HCT116 (cell line): Measurements from ENCODE around the gene CTNNA2.

Source experiments
- EZH2 ChIP-seq: fragments of 200-600 bp; sonication (generic); IDR thresholded peaks from 2 replicates; pipeline ENCODE4 v1.6.1; 2017; ENCODE audit warnings: antibody characterized with exemption, mixed run types
- EZH2phosphoT487 ChIP-seq: fragments of 200-600 bp; IDR thresholded peaks from 2 replicates; pipeline ENCODE4 v1.6.1; 2018; ENCODE audit warnings: antibody characterized with exemption, borderline replicate concordance
- JUND ChIP-seq: IDR thresholded peaks from 2 replicates; pipeline ENCODE4 v1.6.1; 2012
- POLR2A ChIP-seq: IDR thresholded peaks from 2 replicates; pipeline ENCODE4 v1.7.0; 2011; ENCODE audit warnings: borderline replicate concordance; ENCODE audit not compliant: insufficient read depth, insufficient read length; ENCODE audit errors: extremely low read depth
- POLR2AphosphoS5 ChIP-seq: IDR thresholded peaks from 2 replicates; pipeline ENCODE4 v1.6.1; 2011; ENCODE audit warnings: mild to moderate bottlenecking, low read depth, low read length, moderate library complexity
- REST ChIP-seq: IDR thresholded peaks from 2 replicates; pipeline ENCODE4 v1.6.1; 2012; ENCODE audit warnings: low read depth
- SIN3A ChIP-seq: IDR thresholded peaks from 2 replicates; pipeline ENCODE4 v1.6.1; 2012; ENCODE audit warnings: low read depth
- ZFX ChIP-seq: fragments of 450-650 bp; IDR thresholded peaks from 2 replicates; pipeline ENCODE4 v1.6.1; 2017
- ZNF274 ChIP-seq: fragments of 200-500 bp; sonication (Bioruptor generic); IDR thresholded peaks from 2 replicates; pipeline ENCODE4 v1.6.1; 2014; ENCODE audit warnings: mild to moderate bottlenecking, low read depth, low read length, inconsistent platforms
- TF ChIP-seq, protein P1 (sequence below), 3 experiments: fragments of 200-600 bp in 1 of 3; sonication (generic) in 1 of 3; IDR thresholded peaks in 2 of 3; conservative IDR thresholded peaks in 1 of 3; 2 replicates each; pipeline ENCODE4 v1.5.1; 2012 to 2017; ENCODE audit warnings: low read depth in 2 of 3, low read length in 2 of 3, antibody characterized with exemption in 1 of 3, borderline replicate concordance in 1 of 3, control low read depth in 1 of 3, mild to moderate bottlenecking in 1 of 3, mixed read lengths in 1 of 3, mixed run types in 1 of 3, moderate library complexity in 1 of 3; ENCODE audit not compliant: insufficient read depth in 1 of 3
- TF ChIP-seq, protein P2 (sequence below): IDR thresholded peaks from 2 replicates; pipeline ENCODE4 v1.6.1; 2012

DNA sequence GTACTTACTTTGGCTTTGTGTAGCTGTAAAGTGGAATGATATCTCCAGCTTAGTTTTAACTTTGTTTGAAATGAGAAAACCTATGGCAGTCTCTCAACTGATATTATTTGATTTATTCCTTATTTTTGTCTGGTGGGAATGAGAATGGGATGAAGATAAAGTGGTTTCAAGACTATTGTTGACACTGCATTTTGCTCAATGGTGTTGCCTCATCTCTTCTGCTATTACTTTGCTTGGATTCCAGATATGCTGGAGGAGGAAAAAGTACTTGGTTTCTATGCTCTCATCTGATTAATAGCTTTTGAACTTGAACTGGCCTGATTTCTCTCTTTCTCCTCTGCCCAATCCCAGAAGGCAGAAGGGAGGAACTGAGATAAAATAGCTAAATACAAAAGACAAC is 198.2 kb downstream of the CTNNA2 start:
- no peak for TF ChIP-seq ZNF274
- TF ChIP-seq ZFX: no peak
- no peak for TF ChIP-seq POLR2A
- TF ChIP-seq, protein P1, sequence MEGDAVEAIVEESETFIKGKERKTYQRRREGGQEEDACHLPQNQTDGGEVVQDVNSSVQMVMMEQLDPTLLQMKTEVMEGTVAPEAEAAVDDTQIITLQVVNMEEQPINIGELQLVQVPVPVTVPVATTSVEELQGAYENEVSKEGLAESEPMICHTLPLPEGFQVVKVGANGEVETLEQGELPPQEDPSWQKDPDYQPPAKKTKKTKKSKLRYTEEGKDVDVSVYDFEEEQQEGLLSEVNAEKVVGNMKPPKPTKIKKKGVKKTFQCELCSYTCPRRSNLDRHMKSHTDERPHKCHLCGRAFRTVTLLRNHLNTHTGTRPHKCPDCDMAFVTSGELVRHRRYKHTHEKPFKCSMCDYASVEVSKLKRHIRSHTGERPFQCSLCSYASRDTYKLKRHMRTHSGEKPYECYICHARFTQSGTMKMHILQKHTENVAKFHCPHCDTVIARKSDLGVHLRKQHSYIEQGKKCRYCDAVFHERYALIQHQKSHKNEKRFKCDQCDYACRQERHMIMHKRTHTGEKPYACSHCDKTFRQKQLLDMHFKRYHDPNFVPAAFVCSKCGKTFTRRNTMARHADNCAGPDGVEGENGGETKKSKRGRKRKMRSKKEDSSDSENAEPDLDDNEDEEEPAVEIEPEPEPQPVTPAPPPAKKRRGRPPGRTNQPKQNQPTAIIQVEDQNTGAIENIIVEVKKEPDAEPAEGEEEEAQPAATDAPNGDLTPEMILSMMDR (IDR thresholded peaks at IDR 0.05 in 2 of 3, conservative IDR thresholded peaks at IDR 0.05 in 1 of 3; ENCODE audit: borderline replicate concordance in 1 of 3, insufficient read depth in 1 of 3, low read depth in 2 of 3, low read length in 2 of 3): no peak
- no peak for TF ChIP-seq POLR2AphosphoS5
- TF ChIP-seq JUND: no peak
- no peak for TF ChIP-seq SIN3A
- no peak for TF ChIP-seq EZH2
- TF ChIP-seq, protein P2, sequence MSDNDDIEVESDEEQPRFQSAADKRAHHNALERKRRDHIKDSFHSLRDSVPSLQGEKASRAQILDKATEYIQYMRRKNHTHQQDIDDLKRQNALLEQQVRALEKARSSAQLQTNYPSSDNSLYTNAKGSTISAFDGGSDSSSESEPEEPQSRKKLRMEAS: no peak
- TF ChIP-seq REST: no peak
- TF ChIP-seq EZH2phosphoT487: no peak
